ENCODE data around the gene ZFR2.
A peak's percentile ranks its signal among the peaks of the same experiment; 100 is the strongest.
"Not testable (repeated sequence)": the region's sequence is repeated elsewhere in the genome, so short reads cannot be mapped to it uniquely, and the experiment has no call there.

Gene ZFR2

GRCh38 chr19:3879656-3880055 lies 10.8 kb upstream of the ZFR2 start:
- no peak for DNase-seq (ENCODE audit: low read depth, low spot score)
- H3K27ac ChIP-seq: no peak overlapping the region

GRCh38 chr19:3874695-3875094 lies 5.9 kb upstream of the ZFR2 start:
- DNase-seq (ENCODE audit: low read depth, low spot score); H3K27ac ChIP-seq: not testable (repeated sequence)

- no peak overlapping the region for H3K27ac ChIP-seq
- DNase-seq (ENCODE audit: low read depth, low spot score): no peak
These were observed 4.3 kb upstream of the ZFR2 start for GRCh38 chr19:3873151-3873550.

- H3K27ac ChIP-seq: no peak overlapping the region
- DNase-seq (ENCODE audit: low read depth, low spot score): no peak
These were observed 668 bp downstream of the ZFR2 start for GRCh38 chr19:3867971-3868769.

- H3K27ac ChIP-seq: no peak overlapping the region
- DNase-seq (ENCODE audit: low read depth, low spot score): no peak
These were observed 1.8 kb downstream of the ZFR2 start for GRCh38 chr19:3866910-3867638.

GRCh38 chr19:3863648-3864047 lies 5.2 kb downstream of the ZFR2 start:
- H3K27ac ChIP-seq: no peak overlapping the region
- no peak for DNase-seq (ENCODE audit: low read depth, low spot score)

GRCh38 chr19:3862826-3863500 lies 5.9 kb downstream of the ZFR2 start:
- no peak overlapping the region for H3K27ac ChIP-seq

GRCh38 chr19:3860499-3860898 lies 8.3 kb downstream of the ZFR2 start:
- no peak for DNase-seq (ENCODE audit: low read depth, low spot score)
- no peak overlapping the region for H3K27ac ChIP-seq

More at GRCh38 chr19:3862826-3863500, 5.9 kb downstream of the ZFR2 start:
- DNase-seq (ENCODE audit: low read depth, low spot score): no peak

GRCh38 chr19:3857449-3858003 lies 11.3 kb downstream of the ZFR2 start:
- DNase-seq (ENCODE audit: low read depth, low spot score): no peak
- no peak overlapping the region for H3K27ac ChIP-seq

GRCh38 chr19:3855320-3855719 lies 13.5 kb downstream of the ZFR2 start:
- DNase-seq (ENCODE audit: low read depth, low spot score): no peak
- H3K27ac ChIP-seq: no peak overlapping the region

- DNase-seq (ENCODE audit: low read depth, low spot score): peak; percentile 36
- H3K27ac ChIP-seq: no peak overlapping the region
These were observed 16.1 kb downstream of the ZFR2 start for GRCh38 chr19:3852614-3853254.

GRCh38 chr19:3852177-3852511 lies 16.7 kb downstream of the ZFR2 start:
- no peak overlapping the region for H3K27ac ChIP-seq
- no peak for DNase-seq (ENCODE audit: low read depth, low spot score)

GRCh38 chr19:3851254-3852176 lies 17.3 kb downstream of the ZFR2 start:
- H3K27ac ChIP-seq: no peak overlapping the region
- DNase-seq (ENCODE audit: low read depth, low spot score): no peak

GRCh38 chr19:3850320-3850972 lies 18.4 kb downstream of the ZFR2 start:
- H3K27ac ChIP-seq: no peak overlapping the region
- DNase-seq (ENCODE audit: low read depth, low spot score): no peak

- no peak for DNase-seq (ENCODE audit: low read depth, low spot score)
- no peak overlapping the region for H3K27ac ChIP-seq
These were observed 19.1 kb downstream of the ZFR2 start for GRCh38 chr19:3849787-3850186.

GRCh38 chr19:3849092-3849491 lies 19.7 kb downstream of the ZFR2 start:
- DNase-seq (ENCODE audit: low read depth, low spot score): no peak
- H3K27ac ChIP-seq: no peak overlapping the region

- no peak overlapping the region for H3K27ac ChIP-seq
- no peak for DNase-seq (ENCODE audit: low read depth, low spot score)
These were observed 24.2 kb downstream of the ZFR2 start for GRCh38 chr19:3844596-3844995.

- no peak overlapping the region for H3K27ac ChIP-seq
- DNase-seq (ENCODE audit: low read depth, low spot score): no peak
These were observed 25.9 kb downstream of the ZFR2 start for GRCh38 chr19:3842948-3843347.

GRCh38 chr19:3840804-3841203 lies 28.0 kb downstream of the ZFR2 start:
- DNase-seq (ENCODE audit: low read depth, low spot score): no peak
- H3K27ac ChIP-seq: no peak overlapping the region

Measured in epithelial cell of prostate (primary cell).